Fibroblast of skin of left quadriceps (primary cell): ENCODE results near the gene SCART1.
"Not testable (repeated sequence)": the region's sequence is repeated elsewhere in the genome, so short reads cannot be mapped to it uniquely, and the experiment has no call there.

Experiments
- DNase-seq, 2 experiments: peaks; one replicate each; pipeline ENCODE4 v3.0.0-alpha.2; 2013; ENCODE audit warnings: low read depth in 2 of 2

The SCART1 gene

GRCh38 chr10:133453516-133454203 lies at the start of gene SCART1:
SCART1 (plus strand) TSS chr10:133453945; CDS start chr10:133453998, 53 bp downstream.
- no peak for DNase-seq

DNA sequence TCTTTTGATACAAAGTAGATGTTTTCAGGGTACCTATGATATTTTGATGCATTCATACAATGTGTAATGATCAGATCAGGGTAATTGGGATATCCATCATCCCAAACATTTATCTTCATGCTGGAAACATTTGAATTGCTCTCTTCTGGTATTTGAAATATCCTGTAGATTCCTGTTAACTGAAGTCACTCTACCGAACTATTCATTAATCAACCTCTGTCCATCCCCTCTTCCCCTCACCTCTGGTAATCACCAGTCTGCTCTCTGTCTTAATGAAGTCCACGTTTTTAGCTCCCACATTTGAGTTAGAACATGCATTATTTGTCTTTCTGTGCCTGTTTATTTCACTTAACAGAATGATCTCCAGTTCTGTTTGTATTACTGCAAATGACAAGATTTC lies 48.5 kb upstream of the SCART1 start:
- peak; percentile 6 to 14 for DNase-seq

GRCh38 chr10:133405844-133406527 lies 47.8 kb upstream of the SCART1 start:
- peak; percentile 30 to 34 for DNase-seq

DNA sequence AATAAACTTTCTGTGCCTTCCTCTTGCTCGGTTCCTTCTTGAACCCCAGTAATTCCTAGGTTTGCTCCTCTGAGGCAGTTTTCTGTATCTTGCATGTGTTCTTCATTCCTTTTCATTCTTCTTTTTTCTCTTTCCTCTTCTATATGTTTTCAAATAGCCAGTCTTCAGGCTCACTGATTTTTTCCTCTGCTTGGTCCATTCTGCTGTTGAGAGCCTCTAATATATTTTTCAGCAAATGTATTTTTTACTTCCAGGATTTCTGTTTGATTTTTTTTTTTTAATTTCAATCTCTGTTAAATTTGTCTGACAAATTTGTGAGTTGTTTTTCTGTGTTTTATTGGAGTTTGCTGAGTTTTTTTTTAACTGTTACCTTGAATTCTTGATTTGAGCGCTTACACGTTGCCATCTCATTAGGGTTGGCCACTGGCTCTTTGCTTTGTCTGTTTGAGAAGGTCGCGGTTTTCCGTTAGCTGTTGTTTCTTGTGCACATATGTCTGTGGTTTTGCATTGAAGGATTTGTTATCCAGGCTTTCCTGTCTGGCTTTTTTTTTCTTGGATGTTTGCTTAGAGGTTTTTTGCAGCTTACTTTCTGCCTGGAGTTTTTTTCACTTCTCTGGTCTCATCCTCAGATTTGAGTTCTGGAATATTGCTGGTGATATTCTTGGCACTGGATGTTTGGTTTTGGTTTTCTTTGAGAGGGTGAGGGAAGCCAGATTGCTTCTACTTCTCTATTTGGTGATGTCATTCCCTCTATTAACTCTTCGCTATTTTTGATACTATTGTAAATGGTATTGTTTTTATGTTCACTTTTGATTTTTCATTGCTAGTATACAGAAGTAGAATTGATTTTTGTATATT lies 42.0 kb upstream of the SCART1 start:
- DNase-seq: no peak

DNA sequence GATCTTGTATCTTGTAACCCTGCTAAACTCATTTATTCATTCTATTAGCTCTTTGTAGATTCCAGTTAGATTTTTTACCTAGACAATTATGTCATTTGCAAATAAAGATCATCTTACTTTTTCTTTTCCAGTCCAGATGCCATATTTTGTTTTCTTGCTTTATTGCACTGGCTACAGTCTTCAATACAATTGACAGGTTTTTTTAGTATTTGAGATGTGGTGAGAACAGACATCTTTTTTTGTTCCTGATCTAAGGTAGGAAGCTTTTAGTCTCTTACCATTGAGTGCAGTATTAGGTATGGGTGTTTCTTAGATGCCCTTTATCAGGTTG lies 41.4 kb upstream of the SCART1 start:
- no peak for DNase-seq

DNA sequence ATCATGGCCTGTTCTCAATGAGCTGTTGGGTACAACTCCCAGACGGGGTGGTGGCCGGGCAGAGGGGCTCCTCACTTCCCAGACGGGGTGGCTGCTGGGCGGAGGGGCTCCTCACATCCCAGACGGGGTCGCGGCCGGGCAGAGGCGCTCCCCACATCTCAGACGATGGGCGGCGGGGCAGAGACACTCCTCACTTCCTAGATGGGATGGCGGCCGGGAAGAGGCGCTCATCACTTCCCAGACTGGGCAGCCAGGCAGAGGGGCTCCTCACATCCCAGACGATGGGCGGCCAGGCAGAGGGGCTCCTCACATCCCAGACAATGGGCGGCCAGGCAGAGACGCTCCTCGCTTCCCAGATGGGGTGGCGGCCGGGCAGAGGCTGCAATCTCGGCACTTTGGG lies 39.3 kb upstream of the SCART1 start:
- not testable (repeated sequence) for DNase-seq

DNA sequence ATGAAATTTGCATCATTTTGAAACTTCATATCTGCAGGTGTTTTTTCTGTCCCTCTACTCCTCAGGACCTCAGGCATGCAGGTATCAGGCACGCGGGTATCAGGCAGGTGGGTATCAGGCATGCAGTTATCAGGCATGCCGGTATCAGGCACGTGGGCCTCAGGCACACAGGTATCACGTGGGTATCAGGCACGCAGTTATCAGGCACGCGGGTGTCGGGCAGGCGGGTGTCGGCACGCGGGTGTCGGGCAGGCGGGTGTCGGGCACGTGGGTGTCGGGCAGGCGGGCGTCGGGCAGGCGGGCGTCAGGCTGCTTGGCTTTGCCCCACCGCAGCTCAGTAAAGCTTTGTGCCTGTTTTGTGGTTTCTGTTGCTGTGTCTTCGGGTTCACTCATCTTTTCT lies 38.0 kb upstream of the SCART1 start:
- DNase-seq: no peak

DNA sequence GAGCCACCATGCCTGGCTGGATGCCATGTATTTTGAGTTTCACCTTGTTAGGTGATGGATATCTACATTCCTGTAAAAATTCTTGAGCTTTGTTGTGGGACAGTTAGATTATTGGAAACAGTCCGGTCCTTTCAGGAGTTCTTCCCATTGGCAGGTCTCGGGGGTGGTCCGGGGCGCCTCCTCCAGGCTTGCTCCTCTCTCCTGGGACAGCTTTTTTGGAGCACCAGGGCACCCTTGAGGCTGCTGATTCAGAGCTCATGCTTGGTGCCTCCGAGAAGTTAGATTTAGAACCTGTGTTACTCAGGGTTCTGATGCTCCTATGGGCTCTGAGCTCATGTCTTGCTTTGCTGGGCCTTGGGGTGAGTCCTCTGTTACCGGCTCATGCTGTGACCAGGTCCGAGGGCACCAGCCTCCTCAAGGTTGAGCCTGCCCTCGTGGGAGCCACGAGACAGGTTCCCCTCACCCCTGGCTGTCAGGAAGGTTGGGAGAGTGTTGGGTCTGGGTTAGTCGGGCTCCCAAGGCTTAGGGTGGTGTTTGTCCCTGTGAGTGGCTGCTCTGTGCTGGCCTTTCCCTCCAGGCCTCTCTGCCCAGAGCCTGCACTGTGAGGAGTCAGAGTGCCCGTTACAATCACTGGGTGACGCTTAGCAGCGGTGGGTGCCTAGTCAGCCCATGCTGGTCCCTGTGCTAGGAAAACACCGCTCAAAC lies 35.3 kb upstream of the SCART1 start:
- no peak for DNase-seq

DNA sequence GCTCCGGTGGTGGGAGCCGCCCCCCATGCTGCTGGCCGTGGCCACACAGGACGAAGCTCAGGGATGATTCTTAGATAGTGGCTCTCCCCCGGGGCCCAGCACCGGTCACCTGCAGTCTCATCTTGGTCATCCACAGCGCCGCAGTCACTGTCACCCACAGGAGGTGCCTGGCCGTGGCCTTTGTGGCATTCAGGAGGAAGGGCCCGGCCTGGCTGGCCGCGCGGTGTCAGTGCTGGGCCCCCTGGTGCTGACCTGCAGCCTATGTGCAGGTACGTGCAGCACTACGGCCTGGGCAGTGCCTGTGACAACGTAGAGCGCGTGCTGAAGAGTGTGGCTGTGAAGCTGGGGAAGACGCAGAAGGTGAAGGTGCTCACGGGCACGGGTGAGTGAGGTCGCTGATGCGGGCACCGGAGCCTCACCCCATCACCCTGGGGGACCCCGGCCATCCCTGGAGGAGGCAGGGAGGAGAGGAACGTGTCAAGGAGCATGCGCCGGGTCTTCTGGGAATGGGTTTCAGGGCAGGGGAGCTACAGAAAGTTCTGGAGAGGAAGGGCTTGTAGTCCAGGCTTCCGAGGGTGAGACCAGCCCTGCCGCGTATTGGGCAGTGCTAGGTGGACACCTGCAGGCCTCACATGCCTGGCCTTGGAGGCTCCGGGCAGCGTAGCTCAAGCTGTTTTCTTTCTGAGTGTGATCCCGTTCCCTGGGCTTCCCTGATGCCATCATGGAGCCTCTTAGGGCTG lies 34.4 kb upstream of the SCART1 start:
- no peak for DNase-seq

DNA sequence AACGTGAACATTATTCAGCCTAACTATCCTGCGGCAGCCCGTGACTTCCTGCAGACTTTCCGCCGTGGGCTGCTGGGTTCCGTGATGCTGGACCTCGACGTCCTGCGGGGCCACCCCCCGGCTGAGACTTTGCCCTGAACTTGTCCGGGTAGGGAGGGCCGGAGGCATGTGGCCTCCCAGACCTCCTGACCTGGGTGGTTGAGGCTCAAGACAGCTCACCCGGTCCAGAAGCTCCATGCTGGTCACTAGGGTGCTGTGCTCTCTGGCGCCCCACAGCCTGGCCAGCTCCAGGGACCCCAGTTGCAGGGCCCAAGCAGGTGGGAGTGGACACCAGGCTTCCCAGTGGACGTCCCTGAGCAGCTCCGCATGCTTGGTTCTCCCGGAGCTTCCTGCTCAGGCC lies 33.7 kb upstream of the SCART1 start:
- DNase-seq: no peak

- no peak for DNase-seq
Observed at GRCh38 chr10:133420579-133420978, 33.2 kb upstream of the SCART1 start.

DNA sequence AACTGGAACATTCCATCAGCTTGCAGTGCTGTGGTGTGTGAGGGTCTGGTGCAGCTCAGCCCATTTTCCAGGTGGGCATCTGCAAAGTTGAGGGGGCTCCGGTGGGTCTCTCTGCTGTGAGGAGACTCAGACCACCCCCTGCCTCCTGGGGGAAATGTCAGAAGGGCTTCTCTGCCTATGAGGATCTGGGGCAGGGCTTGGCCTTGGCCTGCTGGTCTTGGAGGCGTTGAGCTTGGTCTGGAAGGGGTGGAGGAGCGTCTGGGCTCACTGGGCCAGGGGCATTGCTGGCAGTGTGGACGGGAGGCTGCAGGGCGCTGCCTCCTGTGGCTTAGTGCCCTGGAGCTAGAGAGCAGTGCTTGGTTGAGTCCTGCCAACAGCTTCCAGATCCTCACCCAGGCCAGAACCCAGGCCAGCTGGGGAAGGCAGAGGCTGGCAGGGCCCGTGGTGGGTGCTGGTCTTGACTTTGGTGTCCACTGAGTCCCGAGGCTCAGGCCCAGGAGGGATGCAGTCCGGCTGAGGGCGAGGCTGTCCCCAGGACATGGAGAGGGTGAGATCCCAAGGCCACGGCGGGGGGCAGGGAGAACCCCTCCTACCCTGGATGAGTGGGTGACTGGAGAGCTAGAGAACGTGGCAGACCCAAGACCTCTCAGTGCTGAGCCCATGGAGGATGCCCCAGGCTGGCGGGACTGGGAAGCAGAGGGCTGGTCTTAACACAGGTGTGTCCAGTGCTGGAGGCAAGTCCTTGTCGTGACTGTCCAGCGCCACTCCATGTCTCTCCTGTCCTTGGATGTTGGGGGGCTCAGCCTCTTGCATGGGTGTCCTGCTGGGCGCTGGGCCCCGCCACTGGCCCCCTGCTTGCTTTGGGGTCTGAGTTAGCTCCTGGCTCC lies 32.2 kb upstream of the SCART1 start:
- DNase-seq: no peak

DNA sequence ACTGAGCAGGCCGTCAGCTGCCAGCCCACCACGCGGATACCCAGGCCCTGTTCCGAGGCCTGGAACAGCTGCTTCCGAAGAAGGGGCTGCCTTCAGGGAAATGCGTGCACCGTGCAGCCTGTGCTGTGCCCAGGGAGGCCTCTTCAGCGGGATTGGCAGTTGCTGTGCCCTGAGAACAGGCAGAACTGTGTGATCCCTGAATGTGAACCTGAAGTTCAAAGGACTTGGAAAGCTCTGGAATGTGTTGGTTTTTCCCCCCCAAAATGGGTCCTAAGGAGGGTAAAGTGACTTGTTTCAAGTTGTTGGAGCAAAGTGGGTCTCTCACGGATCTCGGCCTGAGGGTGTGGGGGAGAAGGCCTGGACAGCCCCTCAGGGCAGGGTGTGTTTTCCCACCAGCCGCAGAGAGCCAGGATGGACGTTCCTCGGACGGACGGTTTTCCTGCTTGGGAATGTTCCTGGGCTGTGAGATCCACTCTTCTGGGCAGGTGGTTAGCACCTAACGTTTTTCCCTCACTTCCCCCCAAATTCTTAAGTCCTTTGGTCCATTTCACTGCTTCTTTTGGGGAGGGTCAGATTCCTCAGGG lies 31.4 kb upstream of the SCART1 start:
- no peak for DNase-seq

- no peak for DNase-seq
Observed at GRCh38 chr10:133422807-133423771, 30.7 kb upstream of the SCART1 start.

- DNase-seq: not testable (repeated sequence)
Observed at GRCh38 chr10:133424102-133424501, 29.6 kb upstream of the SCART1 start.

DNA sequence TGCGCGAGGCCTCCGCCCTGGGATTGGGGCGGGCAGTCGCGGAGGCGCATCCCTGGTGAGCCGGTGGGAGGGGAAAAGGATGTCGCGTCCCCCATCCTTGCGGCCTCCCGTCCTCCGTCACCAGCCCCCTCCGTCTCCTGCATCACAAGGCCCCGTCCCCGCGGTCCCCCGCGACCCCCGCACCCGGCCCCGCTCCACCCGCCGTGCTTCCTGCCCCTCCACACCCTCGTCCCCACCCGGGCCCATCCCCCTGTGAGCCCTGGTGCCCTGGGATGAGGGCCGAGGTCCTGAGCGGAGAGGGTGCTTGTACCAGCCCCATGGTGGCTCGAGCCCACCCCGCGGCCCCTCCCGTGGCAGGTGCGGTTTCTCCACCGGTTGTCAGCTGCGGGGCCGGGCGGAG lies 29.1 kb upstream of the SCART1 start, which contains the start of gene SPRN:
TSS of gene SPRN (minus strand) at position 25 of the 400 bp plus-strand sequence. CDS start 944 bp downstream, outside the sequence.
- DNase-seq: not testable (repeated sequence)

DNA sequence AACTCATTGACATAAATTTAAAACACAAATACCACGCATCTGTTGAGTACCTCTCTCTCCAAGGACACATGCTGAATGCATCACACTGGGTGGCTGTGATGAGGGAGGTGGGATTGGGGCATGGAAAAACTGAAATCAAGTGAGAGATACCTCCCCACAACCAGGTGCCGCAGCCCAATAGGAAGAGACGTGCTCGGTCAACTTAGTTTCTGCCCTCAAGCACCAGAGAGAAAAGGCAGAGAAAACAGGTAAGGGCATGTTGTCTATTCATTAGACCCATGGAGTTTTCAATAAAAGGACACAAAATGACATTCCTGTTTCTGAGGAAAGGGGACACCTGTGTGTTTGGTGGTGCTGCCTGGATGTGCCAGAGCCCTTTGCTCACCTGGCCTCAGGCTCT lies 24.2 kb upstream of the SCART1 start:
- DNase-seq: not testable (repeated sequence)

GRCh38 chr10:133431888-133432613 lies 21.7 kb upstream of the SCART1 start:
- DNase-seq: not testable (repeated sequence)
